IMR-90 (cell line): ENCODE measurements around the gene C3orf70. TPM values are rescaled to one million over a fixed set of nuclear protein-coding genes. Genes with fewer than 3 reads are reported as not detected.

ENCODE experiments used
- ATAC-seq: fragments of 200-7000 bp; cut with Tn5 transposase; 2 replicates; pipeline ENCODE4 v1.9.1; 2020; ENCODE audit warnings: low read depth, mild to moderate bottlenecking, moderate library complexity
- BruUV-seq: library from RNA; stranded (reverse); fragments of 400-500 nt; replicated peaks from 2 replicates; lab custom pipeline; 2021; lab: Mats Ljungman, UMichigan
- CTCF ChIA-PET: fragments of 300-600 bp; formaldehyde crosslinking; extraction: SDS; loops from one replicate; lab custom pipeline; 2021; ENCODE audit warnings: antibody characterized with exemption; lab: Yijun Ruan, JAX
- POLR2A ChIA-PET: fragments of 300-600 bp; sonication (Branson Sonifier 250); formaldehyde crosslinking; loops from one replicate; lab custom pipeline; 2022; ENCODE audit warnings: antibody characterized with exemption; ENCODE audit not compliant: unreplicated experiment; lab: Charles Lee
- DNase-seq: peaks from one replicate; pipeline ENCODE4 v3.0.0; 2013
- H2AFZ ChIP-seq: replicated peaks from 2 replicates; pipeline ENCODE3; 2013; ENCODE audit warnings: low read length, mild to moderate bottlenecking; ENCODE audit not compliant: poor library complexity
- H2AK5ac ChIP-seq: 2 replicates; pipeline ENCODE4 v1.6.1; 2013; ENCODE audit warnings: low read depth, low read length, inconsistent platforms
- H2AK9ac ChIP-seq: replicated peaks from 2 replicates; pipeline ENCODE3; 2013; ENCODE audit warnings: mild to moderate bottlenecking, low read depth, low read length, moderate library complexity; ENCODE audit not compliant: poor library complexity
- H2BK120ac ChIP-seq: 2 replicates; pipeline ENCODE4 v1.6.1; 2013; ENCODE audit warnings: low read depth, low read length, inconsistent platforms
- H2BK15ac ChIP-seq: 3 replicates; pipeline ENCODE4 v1.6.1; 2013; ENCODE audit warnings: low read depth, low read length, inconsistent platforms
- H2BK20ac ChIP-seq: 2 replicates; pipeline ENCODE4 v1.6.1; 2013; ENCODE audit warnings: low read depth, mild to moderate bottlenecking, inconsistent platforms, low read length, moderate library complexity
- H2BK5ac ChIP-seq: 2 replicates; pipeline ENCODE4 v1.6.1; 2013; ENCODE audit warnings: mild to moderate bottlenecking, low read depth, low read length, inconsistent platforms; ENCODE audit not compliant: poor library complexity, severe bottlenecking
- H3K14ac ChIP-seq: replicated peaks from 2 replicates; pipeline ENCODE4 v1.6.1; 2013; ENCODE audit warnings: low read depth, low read length, inconsistent platforms
- H3K18ac ChIP-seq: 2 replicates; pipeline ENCODE4 v1.6.1; 2013; ENCODE audit warnings: low read depth, low read length, control low read depth
- H3K23ac ChIP-seq: 2 replicates; pipeline ENCODE4 v1.6.1; 2013; ENCODE audit warnings: low read depth, low read length, inconsistent platforms
- H3K27ac ChIP-seq: 2 replicates; pipeline ENCODE4 v1.5.1; 2013; ENCODE audit warnings: mild to moderate bottlenecking, control low read depth, low read length; ENCODE audit not compliant: insufficient read depth
- H3K27me3 ChIP-seq: 2 replicates; pipeline ENCODE4 v1.6.1; 2013; ENCODE audit warnings: low read length; ENCODE audit not compliant: control insufficient read depth, insufficient read depth
- H3K36me3 ChIP-seq: 2 replicates; pipeline ENCODE4 v1.6.1; 2013; ENCODE audit warnings: low read length, mixed read lengths; ENCODE audit not compliant: control insufficient read depth, insufficient read depth
- H3K4ac ChIP-seq: 2 replicates; pipeline ENCODE4 v1.6.1; 2013; ENCODE audit warnings: low read depth, low read length, inconsistent platforms
- H3K4me1 ChIP-seq: 2 replicates; pipeline ENCODE4 v1.6.1; 2013; ENCODE audit warnings: low read length, mixed read lengths; ENCODE audit not compliant: control insufficient read depth, insufficient read depth
- H3K4me2 ChIP-seq: 2 replicates; pipeline ENCODE4 v1.6.1; 2013; ENCODE audit warnings: low read depth, mild to moderate bottlenecking, control low read depth, low read length, moderate library complexity
- H3K4me3 ChIP-seq: 2 replicates; pipeline ENCODE4 v1.5.1; 2013; ENCODE audit warnings: low read depth, mild to moderate bottlenecking, control low read depth, low read length, moderate library complexity; ENCODE audit not compliant: insufficient read depth
- H3K56ac ChIP-seq: 2 replicates; pipeline ENCODE4 v1.6.1; 2013; ENCODE audit warnings: low read length, inconsistent platforms; ENCODE audit not compliant: insufficient read depth; ENCODE audit errors: extremely low read depth
- H3K79me1 ChIP-seq, 2 experiments: 2 replicates each; pipeline ENCODE4 v1.6.1; 2013; ENCODE audit warnings: low read length in 2 of 2, inconsistent platforms in 1 of 2, low read depth in 1 of 2
- H3K9ac ChIP-seq: 2 replicates; pipeline ENCODE4 v1.6.1; 2013; ENCODE audit warnings: low read depth, low read length, control low read depth
- H3K9me1 ChIP-seq: 2 replicates; pipeline ENCODE4 v1.6.1; 2013; ENCODE audit warnings: low read length, inconsistent platforms; ENCODE audit not compliant: insufficient read depth
- H3K9me3 ChIP-seq: 2 replicates; pipeline ENCODE4 v1.6.1; 2013; ENCODE audit warnings: low read length; ENCODE audit not compliant: control insufficient read depth, insufficient read depth
- H4K20me1 ChIP-seq: 2 replicates; pipeline ENCODE4 v1.6.1; 2013; ENCODE audit warnings: low read length, inconsistent platforms; ENCODE audit not compliant: insufficient read depth
- H4K5ac ChIP-seq: 2 replicates; pipeline ENCODE4 v1.6.1; 2013; ENCODE audit warnings: mild to moderate bottlenecking, low read depth, low read length, control low read depth
- H4K8ac ChIP-seq, 2 experiments: 2 replicates each; pipeline ENCODE4 v1.6.1; 2013; ENCODE audit warnings: low read depth in 2 of 2, low read length in 2 of 2, control low read depth in 1 of 2, inconsistent platforms in 1 of 2
- H4K91ac ChIP-seq: 2 replicates; pipeline ENCODE4 v1.6.1; 2013; ENCODE audit warnings: low read depth, low read length, inconsistent platforms; ENCODE audit not compliant: insufficient read depth
- BHLHE40 ChIP-seq: fragments of 150-350 bp; IDR thresholded peaks from 2 replicates; pipeline ENCODE4 v1.6.1; 2016; ENCODE audit warnings: mild to moderate bottlenecking, low read depth, low read length
- CEBPB ChIP-seq: IDR thresholded peaks from 2 replicates; pipeline ENCODE4 v1.6.1; 2012; ENCODE audit warnings: low read depth, low read length, improper control_type of control experiment
- CHD1 ChIP-seq: IDR thresholded peaks from 2 replicates; pipeline ENCODE4 v1.6.1; 2012; ENCODE audit warnings: low read depth, low read length, improper control_type of control experiment
- ELK1 ChIP-seq: fragments of 150-350 bp; IDR thresholded peaks from 2 replicates; pipeline ENCODE4 v1.6.1; 2016; ENCODE audit warnings: low read depth, mild to moderate bottlenecking, low read length, moderate library complexity, borderline replicate concordance
- FOS ChIP-seq: fragments of 150-350 bp; IDR thresholded peaks from 2 replicates; pipeline ENCODE4 v1.6.1; 2016; ENCODE audit warnings: low read depth, low read length
- MAFK ChIP-seq: IDR thresholded peaks from 2 replicates; pipeline ENCODE4 v1.6.1; 2012; ENCODE audit warnings: low read depth, low read length, improper control_type of control experiment
- MAZ ChIP-seq: IDR thresholded peaks from 2 replicates; pipeline ENCODE4 v1.6.1; 2012; ENCODE audit warnings: low read depth, mild to moderate bottlenecking, low read length, improper control_type of control experiment, moderate library complexity, borderline replicate concordance
- MXI1 ChIP-seq: IDR thresholded peaks from 2 replicates; pipeline ENCODE4 v1.6.1; 2012; ENCODE audit warnings: low read depth, mild to moderate bottlenecking, low read length, moderate library complexity, borderline replicate concordance
- NFE2L2 ChIP-seq: fragments of 150-350 bp; IDR thresholded peaks from 2 replicates; pipeline ENCODE4 v1.6.1; 2016; ENCODE audit warnings: low read depth, mild to moderate bottlenecking, low read length
- POLR2A ChIP-seq: IDR thresholded peaks from 2 replicates; pipeline ENCODE4 v1.6.1; 2012; ENCODE audit warnings: mild to moderate bottlenecking, low read depth, low read length
- RCOR1 ChIP-seq: IDR thresholded peaks from 2 replicates; pipeline ENCODE4 v1.6.1; 2012; ENCODE audit warnings: mild to moderate bottlenecking, low read length, improper control_type of control experiment; ENCODE audit not compliant: insufficient replicate concordance
- RFX5 ChIP-seq: IDR thresholded peaks from 2 replicates; pipeline ENCODE4 v1.8.0; 2012; ENCODE audit warnings: low read depth, mild to moderate bottlenecking, low read length, moderate library complexity
- SMC3 ChIP-seq: fragments of 150-350 bp; IDR thresholded peaks from 2 replicates; pipeline ENCODE4 v1.6.1; 2016; ENCODE audit warnings: low read depth, mild to moderate bottlenecking, antibody characterized with exemption, low read length, moderate library complexity
- USF2 ChIP-seq: fragments of 150-350 bp; IDR thresholded peaks from 2 replicates; pipeline ENCODE4 v1.6.1; 2017; ENCODE audit warnings: mild to moderate bottlenecking, antibody characterized with exemption, low read length, low read depth
- WGBS, 2 experiments: methylation state at CpG; one replicate each; pipeline versions ENCODE4 v1.1.5 to v1.1.7; 2013; ENCODE audit warnings: missing lambda C conversion rate in 2 of 2; ENCODE audit not compliant: insufficient read length in 1 of 2; ENCODE audit errors: extremely low coverage in 2 of 2; 5-methylcytosine and 5-hydroxymethylcytosine counted together
- dilution Hi-C: fragments of 300-500 bp; cut with HindIII; formaldehyde crosslinking; loops from one replicate; pipeline ENCODE4 v1.14.3; 2018; ENCODE audit warnings: low sequenced_read_pairs; ENCODE audit not compliant: unreplicated experiment
- in situ Hi-C: fragments of 300-500 bp; cut with MboI; formaldehyde crosslinking; loops from 3 replicates; pipeline ENCODE4 v1.14.3; 2019; ENCODE audit warnings: low sequenced_read_pairs, inconsistent platforms, mixed read lengths
- intact Hi-C: fragments of 100-400 bp; cut with micrococcal nuclease; formaldehyde crosslinking; loops from 2 replicates; pipeline ENCODE4 v1.10.0; 2022
- polyA plus RNA-seq, 3 experiments: library from polyadenylated mRNA; depleted of rRNA; stranded (reverse); fragments of >200 nt; gene quantifications; 2 replicates each; pipeline ENCODE4 v1.2.3, GENCODE V29; 2012; ENCODE audit warnings: low replicate concordance in 1 of 3
- total RNA-seq: library from RNA; depleted of rRNA; stranded (reverse); fragments of >200 nt; gene quantifications from 2 replicates; pipeline ENCODE4 v1.2.3, GENCODE V29; 2012
- TF ChIP-seq, protein P1 (sequence below): conservative IDR thresholded peaks from 2 replicates; pipeline ENCODE4 v1.5.1; 2012; ENCODE audit warnings: mild to moderate bottlenecking, low read depth, low read length, improper control_type of control experiment

C3orf70 gene
- total and polyA plus RNA-seq, 2 of the 4 experiments (the other 2 are of a cell fraction), result 0.96 to 1.8 TPM

GRCh38 chr3:185079625-185080024, 73.2 kb downstream of the C3orf70 start:
- Histone ChIP-seq H3K79me1 (no peaks in the 10 kb centered on the region), H3K4ac (no peak overlapping the region), H2AK9ac (no peak overlapping the region), H3K4me2 (no peak overlapping the region), H4K20me1 (no peaks in the 10 kb centered on the region), H2BK120ac (no peak overlapping the region), H2AFZ (no peak overlapping the region), H4K8ac (no peak overlapping the region), H2BK15ac (no peak overlapping the region), H3K9ac (no peak overlapping the region), H3K56ac (no peak overlapping the region), H3K4me1 (no peaks in the 10 kb centered on the region; the same call in 1 of the 2 replicates), H3K9me3 (no peaks in the 10 kb centered on the region), H3K23ac (no peak overlapping the region), H3K27me3 (no peaks in the 10 kb centered on the region), H3K9me1 (no peaks in the 10 kb centered on the region), H4K91ac (no peak overlapping the region), H3K36me3 (no peaks in the 10 kb centered on the region), H2BK5ac (no peak overlapping the region), H2AK5ac (no peak overlapping the region), H3K14ac (no peak overlapping the region), H3K18ac (no peak overlapping the region), H2BK20ac (no peak overlapping the region), H3K4me3 (no peak overlapping the region), H3K27ac (no peak overlapping the region), H4K5ac (no peak overlapping the region)
- peak; percentile 27; the same call in 1 of the 2 replicates for ATAC-seq
- in situ Hi-C loops, result no loop called here
- TF ChIP-seq BHLHE40 (no peak), CEBPB (no peak), RCOR1 (no peak), MXI1 (no peak), FOS (no peak), MAZ (no peak), MAFK (no peak), USF2 (no peak), CHD1 (no peak), RFX5 (no peak), POLR2A (no peak), ELK1 (no peak), NFE2L2 (no peak), SMC3 (no peak)
- TF ChIP-seq, protein P1, sequence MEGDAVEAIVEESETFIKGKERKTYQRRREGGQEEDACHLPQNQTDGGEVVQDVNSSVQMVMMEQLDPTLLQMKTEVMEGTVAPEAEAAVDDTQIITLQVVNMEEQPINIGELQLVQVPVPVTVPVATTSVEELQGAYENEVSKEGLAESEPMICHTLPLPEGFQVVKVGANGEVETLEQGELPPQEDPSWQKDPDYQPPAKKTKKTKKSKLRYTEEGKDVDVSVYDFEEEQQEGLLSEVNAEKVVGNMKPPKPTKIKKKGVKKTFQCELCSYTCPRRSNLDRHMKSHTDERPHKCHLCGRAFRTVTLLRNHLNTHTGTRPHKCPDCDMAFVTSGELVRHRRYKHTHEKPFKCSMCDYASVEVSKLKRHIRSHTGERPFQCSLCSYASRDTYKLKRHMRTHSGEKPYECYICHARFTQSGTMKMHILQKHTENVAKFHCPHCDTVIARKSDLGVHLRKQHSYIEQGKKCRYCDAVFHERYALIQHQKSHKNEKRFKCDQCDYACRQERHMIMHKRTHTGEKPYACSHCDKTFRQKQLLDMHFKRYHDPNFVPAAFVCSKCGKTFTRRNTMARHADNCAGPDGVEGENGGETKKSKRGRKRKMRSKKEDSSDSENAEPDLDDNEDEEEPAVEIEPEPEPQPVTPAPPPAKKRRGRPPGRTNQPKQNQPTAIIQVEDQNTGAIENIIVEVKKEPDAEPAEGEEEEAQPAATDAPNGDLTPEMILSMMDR, result no peak
- intact Hi-C loops, result no loop called here
- BruUV-seq, result no TSS peak
- WGBS, 2 experiments, result no CpG with 5 or more reads among the region's 1 CpG
- dilution Hi-C loops, result no loop called here
- ChIA-PET POLR2A (no interaction called here), CTCF (interaction anchor here (2.1 kb wide), 1 partner anchor 9 kb away, joined by 5 read pairs; no protein-coding TSS in a partner anchor)
- no peak for DNase-seq
